Mesothelial cell of epicardium (in vitro differentiated cells): ENCODE data around the gene SERINC5. TPM values are rescaled to one million over a fixed set of nuclear protein-coding genes. Genes with fewer than 3 reads are reported as not detected.

Experiments used
- DNase-seq, 2 experiments: peaks; one replicate each; pipeline ENCODE4 v3.0.0; 2021; ENCODE audit warnings: low spot score in 2 of 2; ENCODE audit not compliant: unreplicated experiment in 2 of 2
- H3K27ac Mint-ChIP-seq: 2 replicates; pipeline ENCODE4 v1.8.0; 2021; ENCODE audit warnings: mixed read lengths
- H3K27me3 Mint-ChIP-seq: 2 replicates; pipeline ENCODE4 v1.8.0; 2021; ENCODE audit warnings: low read depth, mixed read lengths
- H3K36me3 Mint-ChIP-seq: 2 replicates; pipeline ENCODE4 v1.8.0; 2021; ENCODE audit warnings: mixed read lengths
- H3K4me1 Mint-ChIP-seq: 2 replicates; pipeline ENCODE4 v1.8.0; 2021; ENCODE audit warnings: mixed read lengths
- H3K4me3 Mint-ChIP-seq: 2 replicates; pipeline ENCODE4 v1.8.0; 2021; ENCODE audit warnings: mild to moderate bottlenecking, moderate library complexity, mixed read lengths
- H3K9me3 Mint-ChIP-seq: 2 replicates; pipeline ENCODE4 v1.8.0; 2021; ENCODE audit warnings: mixed read lengths
- total RNA-seq: library from RNA; stranded (reverse); gene quantifications from 3 replicates; pipeline ENCODE4 v1.2.1, GENCODE V29; 2021
- TF ChIP-seq, protein P1 (sequence below): fragments of 200-600 bp; sonication (generic); IDR thresholded peaks from one replicate; pipeline ENCODE4 v1.5.0; 2021; ENCODE audit warnings: antibody characterized with exemption; ENCODE audit not compliant: unreplicated experiment

Gene SERINC5
- total RNA-seq, 1 donor from 2014 or later, result 89.5 TPM

GRCh38 chr5:80225934-80226326 lies 29.9 kb downstream of the SERINC5 start:
- TF ChIP-seq, protein P1, sequence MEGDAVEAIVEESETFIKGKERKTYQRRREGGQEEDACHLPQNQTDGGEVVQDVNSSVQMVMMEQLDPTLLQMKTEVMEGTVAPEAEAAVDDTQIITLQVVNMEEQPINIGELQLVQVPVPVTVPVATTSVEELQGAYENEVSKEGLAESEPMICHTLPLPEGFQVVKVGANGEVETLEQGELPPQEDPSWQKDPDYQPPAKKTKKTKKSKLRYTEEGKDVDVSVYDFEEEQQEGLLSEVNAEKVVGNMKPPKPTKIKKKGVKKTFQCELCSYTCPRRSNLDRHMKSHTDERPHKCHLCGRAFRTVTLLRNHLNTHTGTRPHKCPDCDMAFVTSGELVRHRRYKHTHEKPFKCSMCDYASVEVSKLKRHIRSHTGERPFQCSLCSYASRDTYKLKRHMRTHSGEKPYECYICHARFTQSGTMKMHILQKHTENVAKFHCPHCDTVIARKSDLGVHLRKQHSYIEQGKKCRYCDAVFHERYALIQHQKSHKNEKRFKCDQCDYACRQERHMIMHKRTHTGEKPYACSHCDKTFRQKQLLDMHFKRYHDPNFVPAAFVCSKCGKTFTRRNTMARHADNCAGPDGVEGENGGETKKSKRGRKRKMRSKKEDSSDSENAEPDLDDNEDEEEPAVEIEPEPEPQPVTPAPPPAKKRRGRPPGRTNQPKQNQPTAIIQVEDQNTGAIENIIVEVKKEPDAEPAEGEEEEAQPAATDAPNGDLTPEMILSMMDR, result no peak
- H3K9me3 Mint-ChIP-seq, result no peaks in the 10 kb centered on the region
- H3K36me3 Mint-ChIP-seq, result peaks cover 3% of the 10 kb centered on the region
- H3K4me3 Mint-ChIP-seq, result no peak overlapping the region
- no peaks in the 10 kb centered on the region for H3K27me3 Mint-ChIP-seq
- H3K27ac Mint-ChIP-seq, result no peak overlapping the region
- H3K4me1 Mint-ChIP-seq, result peaks cover 10% of the 10 kb centered on the region
- no peak for DNase-seq

DNA sequence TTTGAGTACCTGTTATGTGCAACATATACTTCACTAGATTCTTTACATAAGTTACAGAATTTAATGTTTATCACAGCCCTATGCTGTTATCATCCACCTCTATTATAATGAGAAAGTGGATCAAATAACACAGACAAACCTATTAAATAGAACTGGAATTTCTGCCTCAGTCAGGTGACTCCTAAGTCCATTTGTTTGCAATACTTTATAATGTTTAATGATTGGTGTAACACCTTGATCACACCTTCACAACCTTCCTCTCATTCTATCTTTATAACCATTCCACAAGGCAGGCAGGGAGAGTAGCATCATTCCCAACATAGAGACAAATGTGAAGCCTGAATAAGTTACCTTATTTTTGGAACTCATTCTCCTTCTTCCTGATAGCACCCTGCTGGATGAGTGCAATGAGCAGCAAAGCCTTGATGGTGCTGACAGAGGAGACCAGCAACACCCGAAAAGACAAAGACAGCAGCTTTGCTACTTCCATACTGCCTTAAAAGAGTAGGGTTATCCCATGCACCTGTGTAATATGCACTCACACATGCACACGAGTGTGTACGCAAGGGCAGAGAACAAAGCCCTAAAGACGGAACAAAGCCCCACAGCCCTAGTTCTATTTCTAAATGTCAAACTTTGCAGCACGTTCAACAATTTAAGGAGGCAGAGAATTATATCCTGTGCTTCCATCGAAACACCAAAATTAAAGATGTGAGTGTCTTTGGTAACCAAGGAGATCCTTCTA lies 30.5 kb downstream of the SERINC5 start:
- no peaks in the 10 kb centered on the region for H3K27me3 Mint-ChIP-seq

GRCh38 chr5:80223561-80223960 lies 32.3 kb downstream of the SERINC5 start:
- no peak overlapping the region for H3K27ac Mint-ChIP-seq
- TF ChIP-seq, protein P1, result no peak
- H3K4me1 Mint-ChIP-seq, result peaks cover 19% of the 10 kb centered on the region
- H3K9me3 Mint-ChIP-seq, result no peaks in the 10 kb centered on the region
- H3K36me3 Mint-ChIP-seq, result peaks cover 3% of the 10 kb centered on the region
- H3K4me3 Mint-ChIP-seq, result no peak overlapping the region
- no peak for DNase-seq
- no peaks in the 10 kb centered on the region for H3K27me3 Mint-ChIP-seq

More for the DNA sequence above, 30.5 kb downstream of the SERINC5 start:
- H3K36me3 Mint-ChIP-seq, result peaks cover 3% of the 10 kb centered on the region
- TF ChIP-seq, protein P1, result no peak
- H3K4me3 Mint-ChIP-seq, result no peak overlapping the region
- no peak overlapping the region for H3K27ac Mint-ChIP-seq
- no peak for DNase-seq
- peaks cover 12% of the 10 kb centered on the region for H3K4me1 Mint-ChIP-seq
- no peaks in the 10 kb centered on the region for H3K9me3 Mint-ChIP-seq

- H3K27me3 Mint-ChIP-seq, result no peaks in the 10 kb centered on the region
- peaks cover 24% of the 10 kb centered on the region for H3K4me1 Mint-ChIP-seq
- no peak for DNase-seq
- TF ChIP-seq, protein P1, result no peak
- no peak overlapping the region for H3K4me3 Mint-ChIP-seq
- peaks cover 6% of the 10 kb centered on the region for H3K36me3 Mint-ChIP-seq
- H3K27ac Mint-ChIP-seq, result peak overlapping the region; percentile 45
- peaks cover 2% of the 10 kb centered on the region for H3K9me3 Mint-ChIP-seq
These were observed 35.5 kb downstream of the SERINC5 start for GRCh38 chr5:80220245-80220897.

DNA sequence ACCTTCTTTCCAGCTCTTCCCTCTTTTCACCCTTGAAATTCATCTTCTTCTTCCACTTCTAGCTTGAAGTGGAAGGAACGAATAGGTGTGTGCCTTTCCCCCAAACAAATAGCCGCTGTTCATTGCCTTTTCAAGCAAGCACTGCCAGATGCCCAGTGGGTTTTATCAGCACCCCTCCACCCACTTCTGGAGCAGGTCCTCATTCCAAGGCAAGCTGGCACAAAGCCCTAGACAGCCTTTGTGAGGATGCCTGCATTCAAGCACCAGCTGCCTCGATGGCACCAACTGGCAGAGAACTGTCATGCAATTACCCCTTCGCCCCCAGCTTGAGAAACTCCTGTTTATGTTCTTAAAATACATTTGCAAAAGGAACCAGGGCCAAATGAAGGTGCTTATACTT lies 36.5 kb downstream of the SERINC5 start:
- Mint-ChIP-seq H3K4me1 (peaks cover 24% of the 10 kb centered on the region), H3K27me3 (no peaks in the 10 kb centered on the region), H3K4me3 (no peak overlapping the region), H3K36me3 (peaks cover 5% of the 10 kb centered on the region), H3K27ac (peak overlapping the region; percentile 37), H3K9me3 (peaks cover 6% of the 10 kb centered on the region)
- TF ChIP-seq, protein P1, result no peak
- no peak for DNase-seq
